ENCODE measurements around the gene MYOM3.

MYOM3 gene

DNA sequence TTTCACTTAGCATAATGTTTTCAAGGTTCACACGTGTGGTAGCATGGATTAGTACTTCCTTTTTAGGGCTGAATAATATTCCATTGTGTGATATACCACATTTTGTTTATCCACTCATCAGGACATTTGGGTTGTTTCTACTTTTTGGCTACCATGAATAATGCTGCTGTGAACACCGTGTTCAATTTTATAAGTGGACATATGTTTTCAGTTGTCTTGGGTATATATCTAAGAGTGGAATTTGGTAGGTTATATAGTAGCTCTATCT, 27.2 kb upstream of the MYOM3 start:
- DNase-seq = no peak

DNA sequence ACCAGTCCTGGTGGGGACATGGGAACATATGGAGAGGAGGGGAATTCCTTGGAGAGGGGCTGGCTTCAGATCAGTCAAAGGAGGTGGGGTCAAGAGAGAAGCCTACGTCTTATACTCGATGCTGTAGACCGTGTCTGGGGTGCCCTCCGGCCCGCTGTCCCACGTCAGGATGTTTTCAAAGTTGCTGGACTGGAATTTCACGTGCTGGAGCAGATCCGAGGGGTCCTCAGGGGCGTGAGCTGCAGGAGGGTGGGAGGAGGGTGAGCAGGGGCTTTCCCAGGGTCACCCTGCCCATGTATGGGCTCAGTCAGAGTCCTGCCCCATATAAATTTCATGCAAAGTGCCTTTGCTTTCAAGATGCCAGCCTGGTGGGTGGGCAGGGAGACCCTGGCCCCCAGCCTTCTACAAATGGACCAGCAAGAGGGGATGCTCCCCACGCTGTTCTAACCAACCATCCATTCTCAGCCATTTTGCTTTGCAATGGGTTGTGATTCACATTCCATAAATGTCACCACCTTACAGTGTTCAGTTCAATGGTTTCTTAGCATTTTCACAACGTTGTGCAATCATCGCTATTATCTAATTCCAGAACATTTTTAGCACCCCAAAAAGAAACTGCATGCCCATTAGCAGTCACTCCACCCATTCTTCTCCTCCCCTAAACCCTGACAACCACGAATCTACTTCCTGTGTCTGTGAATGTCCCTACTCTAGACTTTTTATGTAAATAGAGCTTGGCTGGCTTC, 26.7 kb upstream of the MYOM3 start:
- DNase-seq = no peak

DNA sequence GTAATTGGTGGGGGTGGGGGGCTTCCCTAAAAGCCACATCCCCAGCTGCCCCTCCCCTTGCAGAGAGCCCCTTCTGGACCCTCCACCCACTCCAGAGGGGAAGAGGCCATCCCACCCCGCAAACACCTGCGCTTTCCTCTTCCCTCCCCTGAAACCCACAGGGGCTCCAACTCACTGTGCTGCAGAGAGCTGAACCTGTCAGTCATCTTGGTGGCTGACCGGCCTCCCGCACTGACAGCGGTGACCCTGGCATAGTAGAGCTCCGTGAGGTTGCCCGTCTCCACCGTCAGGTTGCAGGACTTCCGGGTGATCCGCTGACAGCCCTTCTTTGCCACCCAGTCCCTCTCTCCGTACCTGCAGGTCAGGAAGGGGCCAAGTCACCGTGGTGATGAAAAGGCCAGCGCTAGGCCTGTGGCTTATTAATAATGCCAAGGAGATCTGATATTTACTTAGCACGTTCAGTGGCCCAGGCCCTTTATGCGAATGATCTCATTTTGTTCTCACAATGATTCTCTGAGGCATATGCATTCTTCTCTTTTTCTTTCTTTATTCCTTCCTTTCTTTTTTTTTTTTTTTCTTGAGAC, 25.1 kb upstream of the MYOM3 start:
- no peak for DNase-seq

DNA sequence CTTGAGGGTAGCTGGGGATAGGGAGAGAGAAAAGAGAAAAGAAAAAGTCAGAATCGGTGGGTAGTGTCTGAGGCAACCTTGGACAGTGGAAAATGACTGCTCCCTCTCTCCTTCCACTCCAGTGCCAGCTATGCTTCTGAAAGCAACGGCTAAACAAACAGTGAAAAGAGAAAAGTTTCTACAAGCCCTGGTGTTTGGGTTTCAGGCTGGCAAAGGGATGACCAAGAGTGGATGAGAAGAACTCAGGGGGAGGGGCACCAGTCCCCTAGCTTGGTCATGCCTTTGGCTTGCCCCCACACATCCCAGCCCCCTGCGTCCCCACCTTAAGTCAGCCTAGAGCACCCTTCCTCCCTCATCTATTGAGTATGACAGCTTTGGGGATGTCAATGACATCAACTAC, 22.4 kb upstream of the MYOM3 start:
- DNase-seq = no peak

DNA sequence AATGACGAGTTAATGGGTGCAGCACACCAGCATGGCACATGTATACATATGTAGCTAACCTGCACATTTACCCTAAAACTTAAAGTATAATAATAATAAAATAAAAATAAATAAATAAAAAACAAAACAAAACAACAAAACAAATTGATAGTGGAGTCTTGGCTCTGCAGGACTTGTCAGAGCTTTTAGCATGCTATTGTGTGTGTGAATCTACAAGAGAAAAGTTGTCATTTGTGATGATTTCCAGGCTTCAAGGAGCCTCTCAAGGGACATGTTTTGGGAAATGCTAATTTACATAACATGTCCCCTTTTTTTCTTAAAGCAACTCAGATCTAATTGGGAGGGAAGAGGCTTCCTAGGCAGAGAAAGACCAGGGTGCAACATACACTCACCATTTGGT, 21.9 kb upstream of the MYOM3 start:
- no peak for DNase-seq

DNA sequence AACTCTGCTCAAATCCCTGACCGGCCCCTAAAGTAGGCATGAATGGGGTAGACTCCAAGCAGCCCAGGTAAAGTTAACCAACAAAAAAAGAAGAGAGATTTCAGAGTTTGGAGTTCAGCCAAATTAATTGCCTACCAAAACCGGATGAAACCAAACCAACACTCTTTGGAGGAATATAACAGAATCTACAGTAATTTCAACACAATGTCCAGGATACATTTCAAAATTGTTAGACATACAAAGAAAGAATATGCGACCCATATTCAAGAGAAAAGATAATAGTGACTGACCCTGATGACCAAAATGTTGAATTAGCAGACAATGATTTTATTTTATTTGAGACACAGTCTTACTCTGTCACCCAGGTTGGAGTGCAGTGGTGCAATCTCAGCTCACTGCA, 18.4 kb upstream of the MYOM3 start:
- DNase-seq = no peak

DNA sequence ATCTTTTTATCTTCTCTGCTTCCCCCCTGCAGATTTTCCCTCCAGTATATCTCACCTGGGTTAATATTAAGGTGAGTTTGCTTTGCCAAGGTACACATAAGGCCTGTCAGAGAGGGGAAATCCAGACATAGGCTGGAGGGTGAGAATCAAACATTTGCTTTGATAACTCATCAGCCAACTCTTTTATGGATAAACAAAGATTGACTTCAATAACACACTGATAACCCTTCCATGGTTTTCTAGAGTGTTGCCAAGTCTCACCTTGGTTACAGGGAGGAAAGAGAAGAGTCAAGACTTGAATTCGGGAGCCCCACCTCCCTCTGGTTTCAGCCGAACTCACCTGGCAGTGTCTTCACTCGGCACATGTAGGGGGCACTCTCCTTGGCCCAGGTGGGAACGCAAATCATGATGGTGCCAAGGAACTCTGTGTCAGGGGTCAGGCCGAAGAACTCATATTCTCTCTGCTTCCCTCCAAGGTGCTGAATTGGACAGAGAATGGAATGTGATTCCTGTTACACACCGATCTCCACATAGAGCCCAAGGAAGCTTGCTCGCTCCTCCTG, 15.9 kb upstream of the MYOM3 start:
- no peak for DNase-seq

DNA sequence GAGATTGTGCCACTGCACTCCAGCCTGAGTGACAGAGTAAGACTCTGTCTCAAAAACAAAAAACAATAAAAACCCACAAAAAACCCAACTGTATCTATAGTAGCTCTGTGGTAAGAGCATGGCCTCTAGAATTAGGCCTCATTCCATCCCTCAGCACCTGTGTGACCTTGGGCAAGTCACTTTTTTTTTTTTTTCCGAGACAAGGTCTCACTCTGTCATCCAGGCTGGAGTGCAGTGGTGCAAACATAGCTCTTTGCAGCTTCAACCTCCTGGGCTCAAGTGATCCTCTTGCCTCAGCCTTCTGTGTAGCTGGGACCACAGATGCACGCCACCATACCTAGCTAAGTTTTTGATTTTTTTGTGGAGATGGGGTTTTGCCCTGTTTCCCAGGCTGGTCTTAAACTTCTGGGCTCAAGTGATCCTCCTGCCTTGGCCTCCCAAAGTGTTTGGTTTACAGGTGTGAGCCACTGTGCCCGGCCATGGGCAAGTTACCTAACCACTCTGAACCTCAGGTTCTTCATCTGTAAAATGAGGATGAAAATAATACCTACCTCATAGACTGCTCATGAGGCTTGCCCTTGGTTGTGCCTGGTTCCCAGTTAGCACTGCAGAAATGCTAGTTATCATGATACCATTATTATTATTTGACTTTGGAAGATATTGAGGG, 15.3 kb upstream of the MYOM3 start:
- DNase-seq = no peak

DNA sequence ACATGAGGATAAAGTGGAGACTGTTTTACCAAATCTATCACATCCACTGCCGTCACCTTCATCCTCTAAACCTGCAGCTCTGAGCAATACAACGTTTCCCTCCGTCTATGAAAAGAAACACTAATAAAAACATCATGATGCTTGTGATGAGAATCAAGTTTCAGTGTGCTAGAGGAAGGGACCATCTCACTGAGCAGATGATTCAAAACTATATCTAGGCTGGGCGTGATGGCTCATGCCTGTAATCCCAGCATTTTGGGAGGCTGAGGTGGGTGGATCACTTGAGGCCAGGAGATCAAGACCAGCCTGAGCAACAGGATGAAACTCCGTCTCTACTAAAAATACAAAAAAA, 14.7 kb upstream of the MYOM3 start:
- DNase-seq = no peak

DNA sequence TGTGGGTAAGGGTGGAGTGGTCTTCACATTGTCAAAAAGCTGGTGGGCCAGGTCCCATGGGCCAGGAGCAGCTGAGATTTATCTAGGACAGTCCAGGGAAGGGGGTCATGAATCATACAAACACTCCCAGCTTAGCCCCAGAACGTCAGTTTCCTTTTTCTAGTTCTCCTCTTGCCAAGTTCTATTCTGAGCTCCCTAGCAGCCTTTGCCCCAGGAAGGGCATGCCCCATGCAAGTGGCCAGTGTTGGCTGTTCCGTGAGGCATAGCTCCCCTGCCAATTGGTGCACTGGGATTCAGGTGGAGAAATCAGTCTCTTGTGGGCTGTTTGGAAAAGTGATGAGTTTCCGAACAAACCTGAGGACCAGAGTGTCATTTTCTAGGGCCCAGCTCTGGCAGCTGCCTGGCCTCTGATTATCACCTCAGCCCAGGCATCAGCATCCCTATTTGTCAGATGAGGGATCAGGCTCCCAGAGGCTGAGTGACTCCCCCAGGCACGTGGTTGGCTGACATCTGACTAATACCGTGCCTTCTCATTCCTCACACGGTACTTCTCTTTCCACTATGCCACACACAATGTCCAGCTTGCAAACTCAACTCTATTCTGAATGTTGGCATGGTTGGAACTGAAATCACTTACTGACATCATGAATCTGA, 14.2 kb upstream of the MYOM3 start:
- DNase-seq = no peak

DNA sequence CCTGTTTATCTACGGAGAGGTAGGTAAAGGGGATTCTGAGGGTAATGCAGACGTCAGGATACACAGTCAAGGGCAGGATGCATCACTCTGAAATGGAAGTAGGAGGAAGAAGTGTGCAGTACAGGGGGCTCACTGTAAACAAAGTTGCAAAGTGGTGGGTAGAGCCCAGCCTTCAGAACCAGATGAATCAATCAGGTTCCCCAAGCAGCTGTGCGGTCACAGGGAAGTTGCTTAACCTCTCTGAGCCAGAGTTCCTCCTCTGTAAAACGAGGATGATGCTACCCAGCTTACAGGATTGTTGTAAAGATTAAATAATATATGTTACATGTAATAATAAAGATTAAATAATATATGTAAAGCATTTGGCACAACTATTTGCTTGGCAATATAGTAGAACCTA, 13.5 kb upstream of the MYOM3 start:
- no peak for DNase-seq

DNA sequence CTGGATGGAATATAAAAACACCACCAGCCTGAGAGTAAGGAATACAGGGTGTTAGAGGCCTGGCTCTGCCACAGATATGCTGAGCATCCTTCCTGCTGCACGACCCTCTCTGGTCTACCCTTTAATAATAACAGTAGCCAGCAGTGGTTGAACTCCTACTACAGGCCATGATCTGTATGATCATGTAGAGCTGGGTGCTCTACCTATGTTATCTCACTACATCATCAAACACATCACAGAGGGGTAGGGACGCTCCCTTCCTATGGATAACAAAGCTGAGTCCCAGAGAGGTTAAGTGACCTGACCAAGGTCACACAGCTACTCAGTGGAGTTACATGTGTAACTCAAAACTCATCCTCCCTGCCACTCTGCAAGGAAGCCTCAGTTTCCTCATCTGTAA, 13.0 kb upstream of the MYOM3 start:
- no peak for DNase-seq

DNA sequence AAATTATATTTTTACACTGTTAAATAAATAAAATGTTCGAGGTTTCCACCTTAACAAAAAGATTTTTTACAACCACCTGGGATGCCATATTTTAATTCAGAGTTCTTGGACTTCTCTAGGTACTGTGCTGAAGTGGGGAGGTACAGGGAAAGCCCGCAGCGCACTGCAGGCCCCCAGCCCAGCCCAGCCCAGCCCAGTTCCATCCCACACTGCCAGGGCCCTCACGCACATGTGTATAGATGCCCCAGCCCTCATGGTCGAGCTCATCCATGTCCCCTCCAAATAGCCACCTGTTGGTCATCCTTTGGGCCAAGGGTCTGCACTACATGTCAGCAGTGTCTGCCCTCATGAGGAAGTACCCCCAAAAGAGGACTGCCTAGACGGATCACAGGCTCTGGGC, 11.7 kb upstream of the MYOM3 start:
- no peak for DNase-seq

DNA sequence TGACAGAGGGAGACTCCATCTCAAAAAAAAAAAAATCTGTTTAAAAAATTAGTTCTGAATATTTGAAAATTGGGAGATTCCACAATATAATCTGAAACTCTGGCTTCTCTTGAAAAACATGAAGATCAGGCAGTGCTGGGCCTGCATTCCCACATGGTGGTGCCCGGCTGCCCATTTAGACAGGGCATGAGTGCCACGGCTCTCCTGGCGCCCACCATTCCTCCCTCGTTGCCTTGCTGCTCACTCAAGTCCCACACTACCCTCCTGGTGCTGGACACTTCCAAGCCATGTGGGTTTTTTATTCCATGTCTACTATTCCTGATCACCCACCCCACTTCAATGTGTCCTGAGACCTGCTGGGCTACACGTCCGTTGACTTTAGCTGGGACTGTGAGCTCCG, 10.8 kb upstream of the MYOM3 start:
- DNase-seq = no peak

DNA sequence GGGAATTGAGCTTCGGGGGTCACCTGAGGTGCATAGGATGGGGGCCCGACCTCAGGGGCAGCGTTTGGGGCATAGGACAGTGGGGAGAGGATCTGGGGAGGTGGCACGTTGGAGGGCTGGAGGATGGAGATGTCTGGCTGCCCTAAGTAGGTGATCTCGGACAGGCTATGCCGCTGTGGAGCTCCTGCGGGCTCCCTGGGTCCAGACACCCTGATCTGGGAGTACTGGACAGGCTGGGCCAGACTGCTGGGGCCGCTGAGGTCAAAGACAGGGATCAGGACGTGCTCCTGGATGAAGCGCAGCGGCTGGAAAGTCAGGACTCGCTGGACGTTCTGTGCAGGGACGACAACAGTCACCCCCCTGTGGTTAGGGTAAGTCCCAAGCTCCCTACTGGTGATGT, 9.5 kb upstream of the MYOM3 start:
- DNase-seq = no peak

DNA sequence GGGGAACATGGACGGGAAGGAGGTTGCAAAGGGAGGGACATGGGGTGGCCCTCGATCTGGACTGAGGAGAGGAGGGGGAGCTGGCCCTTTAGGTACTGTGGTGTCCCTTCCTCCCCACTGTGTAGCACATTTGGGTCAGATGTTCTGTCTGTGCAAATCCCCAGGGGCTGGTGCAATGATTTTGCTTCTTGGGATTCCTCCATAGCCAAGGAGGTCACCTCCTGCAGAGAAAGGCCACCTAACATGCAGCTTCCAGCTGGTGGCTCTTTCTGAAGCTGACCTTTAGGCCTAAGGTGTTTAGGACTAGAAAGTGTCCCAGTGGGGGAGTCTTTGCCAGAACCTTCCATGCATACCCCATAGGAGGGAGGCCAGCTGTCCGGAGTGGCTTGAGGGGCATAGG, 9.0 kb upstream of the MYOM3 start:
- DNase-seq = no peak

DNA sequence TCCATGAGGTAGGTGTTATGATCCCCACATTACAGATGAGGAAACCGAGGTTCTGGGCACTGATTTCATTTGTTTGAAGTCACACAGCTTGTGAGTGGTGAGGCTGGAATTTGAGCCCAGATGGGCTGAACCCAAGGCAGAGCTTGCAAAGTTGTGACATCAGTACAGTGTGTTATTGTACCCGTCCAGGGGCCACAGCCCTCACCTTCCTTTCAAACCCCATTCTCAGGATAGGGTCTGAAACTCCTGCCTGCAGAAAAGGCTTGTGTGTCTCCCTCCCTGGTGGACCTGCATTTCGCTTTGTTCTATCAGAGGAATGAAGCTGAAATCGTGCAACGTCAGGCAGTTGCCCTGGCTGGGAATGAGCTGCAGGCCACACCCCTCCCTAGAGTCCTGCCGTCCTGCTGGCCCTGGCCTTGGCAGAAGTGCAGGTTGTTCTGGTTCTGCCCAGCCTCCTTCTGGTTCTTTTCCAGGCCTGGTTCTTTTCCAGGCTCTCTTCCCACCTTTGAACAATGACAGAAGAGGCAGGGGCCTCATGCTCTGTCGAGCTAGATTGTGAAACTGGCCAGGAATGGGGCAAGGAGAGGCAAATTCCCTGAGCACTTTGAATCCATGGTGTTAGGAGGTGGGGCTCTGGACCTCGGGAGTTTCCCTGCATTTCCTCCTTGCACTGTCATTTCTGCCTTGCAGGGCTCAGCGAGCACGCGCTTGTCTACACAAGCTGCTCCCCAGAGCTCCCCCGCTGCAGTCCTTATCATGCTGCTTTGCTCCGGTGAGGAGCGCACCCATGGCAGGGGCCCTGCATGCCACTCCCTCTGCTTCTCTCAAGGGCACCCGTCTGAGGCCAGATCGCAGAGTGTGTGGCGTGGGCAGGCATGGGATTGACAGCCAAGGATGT, 8.2 kb upstream of the MYOM3 start:
- no peak for DNase-seq

DNA sequence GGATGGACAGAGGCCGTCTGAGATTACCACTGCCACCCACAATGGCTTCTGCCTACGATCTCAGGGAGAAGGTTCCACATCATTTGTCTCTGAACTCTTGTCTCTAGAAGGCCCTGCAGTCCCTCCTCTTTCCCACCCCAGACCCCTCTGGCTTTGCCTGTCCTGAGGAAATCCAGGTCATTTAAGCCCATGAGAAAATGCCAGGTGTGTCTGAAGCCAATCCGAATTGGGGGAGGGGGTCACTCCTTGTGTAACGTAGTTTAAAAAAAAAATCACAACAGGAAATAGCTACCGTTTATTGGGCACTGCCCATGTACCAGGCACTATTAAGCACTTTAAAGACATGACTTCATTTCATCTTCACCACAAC, 7.5 kb upstream of the MYOM3 start:
- no peak for DNase-seq

DNA sequence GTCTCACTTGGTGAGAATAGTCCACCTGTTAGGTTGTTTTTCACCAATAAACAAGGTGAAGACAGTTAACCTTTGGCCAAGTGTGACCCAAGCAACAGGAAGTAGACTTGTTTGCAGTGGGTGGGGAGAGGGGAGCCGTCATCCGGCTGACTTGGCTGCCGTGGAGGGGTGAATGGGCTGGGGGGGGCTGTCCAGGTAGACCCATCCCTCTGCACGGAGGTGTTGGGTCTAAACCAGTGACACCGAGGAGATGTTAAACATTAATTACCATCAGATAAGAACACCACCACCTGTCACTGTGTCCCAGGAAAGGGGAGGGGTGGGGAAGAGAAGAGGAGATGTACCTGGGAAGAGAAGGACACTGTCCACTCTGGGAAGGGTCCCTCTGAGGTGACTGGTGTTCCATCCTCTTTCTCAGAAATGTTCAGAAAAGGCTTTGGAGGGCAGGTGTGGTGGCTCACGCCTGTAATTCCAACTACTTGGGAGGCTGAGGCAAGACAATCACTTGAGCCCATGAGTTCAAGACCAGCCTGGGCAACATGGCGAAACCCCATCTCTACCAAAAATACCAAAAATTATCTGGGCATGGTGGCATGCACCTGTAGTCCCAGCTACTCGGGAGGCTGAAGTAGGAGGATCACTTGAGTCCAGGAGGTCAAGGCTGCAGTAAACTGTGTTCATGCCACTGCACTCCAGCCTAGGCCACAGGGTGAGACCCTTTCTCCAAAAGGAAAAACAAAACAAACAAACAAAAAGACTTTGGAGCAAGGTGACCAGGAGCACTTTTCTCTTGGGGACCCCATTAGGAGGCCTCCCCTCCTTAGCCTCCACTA, 6.7 kb upstream of the MYOM3 start:
- no peak for DNase-seq

DNA sequence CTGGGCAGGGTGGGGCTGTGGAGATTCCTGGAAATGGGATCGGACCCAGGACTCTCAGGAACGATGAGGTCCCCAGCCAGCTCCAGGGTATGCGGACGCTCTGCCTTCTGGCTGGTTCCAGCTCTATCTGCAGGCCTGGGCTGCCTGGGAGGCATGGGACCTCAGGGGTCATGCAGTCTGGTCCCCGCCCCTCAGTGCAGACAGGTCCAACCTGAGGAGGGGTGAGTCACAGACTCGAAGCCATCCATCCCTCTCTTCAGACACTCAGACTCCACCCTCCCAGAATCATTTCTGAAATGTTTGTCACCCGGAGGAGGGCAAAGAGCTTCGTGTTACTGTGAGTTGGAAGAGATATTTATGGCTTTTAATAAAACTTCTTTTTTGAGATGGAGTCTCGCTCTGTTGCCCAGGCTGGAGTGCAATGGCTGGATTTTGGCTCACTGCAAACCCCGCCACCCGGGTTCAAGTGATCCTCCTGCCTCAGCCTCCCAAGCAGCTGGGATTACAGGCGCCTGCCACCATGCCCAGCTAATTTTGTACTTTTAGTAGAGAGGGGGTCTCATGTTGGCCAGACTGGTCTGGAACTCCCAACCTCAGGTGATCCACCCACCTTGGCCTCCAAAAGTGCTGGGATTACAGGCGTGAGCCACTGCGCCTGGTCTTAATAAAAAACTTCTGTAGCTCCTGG, 5.9 kb upstream of the MYOM3 start:
- DNase-seq = no peak
